SU-DHL-6 (cell line): ENCODE measurements around the gene SMAP2.

Experiments
- H2AFZ ChIP-seq: fragments of 200-600 bp; sonication (generic); 2 replicates; pipeline ENCODE4 v1.6.1; 2014; ENCODE audit warnings: low read depth, mild to moderate bottlenecking, moderate library complexity, mixed read lengths, antibody characterized with exemption, low read length; ENCODE audit not compliant: severe bottlenecking
- H3F3A ChIP-seq: fragments of 200-600 bp; shearing (Covaris generic); 2 replicates; pipeline ENCODE4 v1.6.0; 2016; ENCODE audit warnings: antibody characterized with exemption, mild to moderate bottlenecking; ENCODE audit not compliant: insufficient read depth
- H3K27ac ChIP-seq: fragments of 200-600 bp; sonication (generic); 2 replicates; pipeline ENCODE4 v1.5.1; 2016; ENCODE audit warnings: low read depth, mild to moderate bottlenecking, low read length, moderate library complexity, mixed read lengths
- H3K27me3 ChIP-seq: fragments of 200-600 bp; sonication (generic), shearing (Covaris generic); 2 replicates; pipeline ENCODE4 v1.6.0; 2014; ENCODE audit warnings: mild to moderate bottlenecking, low read length
- H3K36me3 ChIP-seq: fragments of 200-600 bp; sonication (generic); 2 replicates; pipeline ENCODE4 v1.6.1; 2014; ENCODE audit warnings: mild to moderate bottlenecking, low read length, mixed read lengths
- H3K4me2 ChIP-seq: fragments of 300-600, 200-600 bp; shearing (Covaris generic), sonication (generic); 2 replicates; pipeline ENCODE4 v1.6.0; 2014; ENCODE audit warnings: low read length, low read depth, mild to moderate bottlenecking; ENCODE audit not compliant: poor library complexity, severe bottlenecking
- H3K4me3 ChIP-seq: fragments of 200-600 bp; sonication (generic); 2 replicates; pipeline ENCODE4 v1.5.1; 2014; ENCODE audit warnings: antibody characterized with exemption, low read length, mild to moderate bottlenecking, mixed read lengths; ENCODE audit not compliant: insufficient read depth, poor library complexity, severe bottlenecking
- H3K79me2 ChIP-seq: fragments of 200-600 bp; sonication (generic); 2 replicates; pipeline ENCODE4 v1.6.1; 2014; ENCODE audit warnings: mild to moderate bottlenecking, low read length, moderate library complexity; ENCODE audit not compliant: insufficient read depth
- H3K9ac ChIP-seq: fragments of 200-600 bp; sonication (generic); 2 replicates; pipeline ENCODE4 v1.7.0; 2014; ENCODE audit warnings: mild to moderate bottlenecking, low read length
- H3K9me2 ChIP-seq: fragments of 200-600 bp; sonication (generic); replicated peaks from 2 replicates; pipeline ENCODE4 v1.6.1; 2014; ENCODE audit warnings: low read length; ENCODE audit not compliant: insufficient read depth
- H3K9me3 ChIP-seq: fragments of 200-600 bp; sonication (generic); 2 replicates; pipeline ENCODE4 v1.6.1; 2014; ENCODE audit warnings: low read length, mixed read lengths; ENCODE audit not compliant: insufficient read depth
- H4K20me1 ChIP-seq: fragments of 200-600 bp; sonication (generic); 2 replicates; pipeline ENCODE4 v1.6.1; 2014; ENCODE audit warnings: low read depth, mild to moderate bottlenecking, antibody characterized with exemption, low read length, moderate library complexity, mixed read lengths
- EZH2phosphoT487 ChIP-seq: fragments of 200-600 bp; sonication (generic), shearing (Covaris generic); conservative IDR thresholded peaks from 2 replicates; pipeline ENCODE4 v1.6.1; 2018; ENCODE audit warnings: mild to moderate bottlenecking, antibody characterized with exemption, low read length, moderate library complexity, mixed read lengths
- TF ChIP-seq, protein P1 (sequence below): fragments of 200-600 bp; sonication (generic); IDR thresholded peaks from one replicate; pipeline ENCODE4 v1.5.1; 2017; ENCODE audit warnings: antibody characterized with exemption, mild to moderate bottlenecking, low read length, moderate library complexity; ENCODE audit not compliant: insufficient read depth, poor library complexity, severe bottlenecking

Gene SMAP2

DNA sequence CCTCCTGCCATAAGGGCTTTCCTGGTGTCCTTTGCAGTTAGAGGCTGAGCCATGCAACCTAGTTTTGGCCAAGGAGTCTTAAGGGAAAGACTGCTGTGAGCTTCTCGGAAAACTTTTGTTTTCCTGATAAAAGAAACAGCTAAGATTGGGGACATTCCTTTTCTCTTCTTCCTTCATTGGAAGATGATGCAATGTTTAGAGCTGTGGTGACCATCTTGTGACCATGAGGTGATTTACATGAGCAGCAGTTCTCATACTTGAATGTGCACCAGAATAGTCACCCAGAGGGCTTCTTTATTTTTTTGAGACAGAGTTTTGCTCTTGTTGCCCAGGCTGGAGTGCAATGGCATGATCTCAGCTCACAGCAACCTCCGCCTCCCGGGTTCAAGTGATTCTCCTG is 20.4 kb upstream of the SMAP2 start:
- no peak for TF ChIP-seq EZH2phosphoT487
- TF ChIP-seq, protein P1, sequence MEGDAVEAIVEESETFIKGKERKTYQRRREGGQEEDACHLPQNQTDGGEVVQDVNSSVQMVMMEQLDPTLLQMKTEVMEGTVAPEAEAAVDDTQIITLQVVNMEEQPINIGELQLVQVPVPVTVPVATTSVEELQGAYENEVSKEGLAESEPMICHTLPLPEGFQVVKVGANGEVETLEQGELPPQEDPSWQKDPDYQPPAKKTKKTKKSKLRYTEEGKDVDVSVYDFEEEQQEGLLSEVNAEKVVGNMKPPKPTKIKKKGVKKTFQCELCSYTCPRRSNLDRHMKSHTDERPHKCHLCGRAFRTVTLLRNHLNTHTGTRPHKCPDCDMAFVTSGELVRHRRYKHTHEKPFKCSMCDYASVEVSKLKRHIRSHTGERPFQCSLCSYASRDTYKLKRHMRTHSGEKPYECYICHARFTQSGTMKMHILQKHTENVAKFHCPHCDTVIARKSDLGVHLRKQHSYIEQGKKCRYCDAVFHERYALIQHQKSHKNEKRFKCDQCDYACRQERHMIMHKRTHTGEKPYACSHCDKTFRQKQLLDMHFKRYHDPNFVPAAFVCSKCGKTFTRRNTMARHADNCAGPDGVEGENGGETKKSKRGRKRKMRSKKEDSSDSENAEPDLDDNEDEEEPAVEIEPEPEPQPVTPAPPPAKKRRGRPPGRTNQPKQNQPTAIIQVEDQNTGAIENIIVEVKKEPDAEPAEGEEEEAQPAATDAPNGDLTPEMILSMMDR = no peak
- H4K20me1 ChIP-seq = no peaks in the 10 kb centered on the region
- no peak overlapping the region for H3K9ac ChIP-seq
- peaks cover 8% of the 10 kb centered on the region; the same call in 1 of the 2 replicates for H3K9me3 ChIP-seq
- no peaks in the 10 kb centered on the region for H3K9me2 ChIP-seq
- no peak overlapping the region for H3K4me2 ChIP-seq
- no peaks in the 10 kb centered on the region for H3K36me3 ChIP-seq
- no peaks in the 10 kb centered on the region for H3K27me3 ChIP-seq
- H3K79me2 ChIP-seq = no peaks in the 10 kb centered on the region
- H2AFZ ChIP-seq = no peak overlapping the region
- H3F3A ChIP-seq = no peaks in the 10 kb centered on the region
- H3K4me3 ChIP-seq = no peak overlapping the region
- H3K27ac ChIP-seq = no peak overlapping the region

DNA sequence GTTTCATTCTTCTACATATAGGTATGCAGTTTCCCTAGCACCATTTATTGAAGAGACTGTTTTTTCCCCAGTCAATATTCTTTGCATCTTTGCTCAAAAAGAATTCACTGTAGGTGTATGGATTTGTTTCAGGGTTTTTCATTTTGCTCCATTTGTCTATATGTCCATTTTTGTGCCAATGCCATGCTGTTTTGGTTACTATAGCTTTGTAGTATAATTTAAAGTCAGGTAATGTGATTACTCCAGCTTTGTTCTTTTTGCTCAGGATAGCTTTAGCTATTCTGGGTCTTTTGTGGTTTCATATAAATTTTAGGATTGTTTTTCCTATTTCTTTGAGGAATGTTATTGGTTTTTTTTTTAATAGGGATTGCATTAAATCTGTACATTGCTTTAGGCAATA is 15.9 kb upstream of the SMAP2 start:
- TF ChIP-seq EZH2phosphoT487 = no peak
- TF ChIP-seq, protein P1 = no peak
- no peak overlapping the region for H3K27ac ChIP-seq

DNA sequence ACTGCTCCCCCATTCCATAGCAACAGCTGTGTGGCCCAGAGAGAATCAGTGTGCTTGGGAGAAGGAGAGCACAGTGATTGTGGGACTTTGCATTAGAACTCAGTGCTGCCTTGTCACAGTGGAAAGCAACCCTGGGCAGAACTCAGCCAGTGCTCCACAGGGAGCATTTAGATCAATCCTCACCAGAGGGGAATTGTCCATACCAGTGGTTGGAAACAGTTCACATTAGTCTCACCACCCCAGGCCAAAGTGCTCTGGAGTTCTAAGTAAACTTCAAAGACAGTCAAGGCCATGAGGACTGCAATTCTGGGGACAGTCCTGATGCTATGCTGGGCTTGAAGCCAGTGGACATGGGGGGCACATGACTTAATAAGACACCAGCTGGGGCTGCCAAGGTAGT is 12.9 kb upstream of the SMAP2 start:
- no peak overlapping the region for H2AFZ ChIP-seq
- H3K9me3 ChIP-seq = peaks cover 9% of the 10 kb centered on the region; the same call in 1 of the 2 replicates
- TF ChIP-seq, protein P1 = no peak
- TF ChIP-seq EZH2phosphoT487 = no peak
- H3K4me2 ChIP-seq = no peak overlapping the region
- H3F3A ChIP-seq = no peaks in the 10 kb centered on the region
- H3K9ac ChIP-seq = no peak overlapping the region
- H3K27me3 ChIP-seq = no peaks in the 10 kb centered on the region
- H3K79me2 ChIP-seq = no peaks in the 10 kb centered on the region
- H4K20me1 ChIP-seq = no peaks in the 10 kb centered on the region
- no peak overlapping the region for H3K27ac ChIP-seq
- H3K4me3 ChIP-seq = no peak overlapping the region
- H3K9me2 ChIP-seq = no peaks in the 10 kb centered on the region
- no peaks in the 10 kb centered on the region for H3K36me3 ChIP-seq

More for the DNA sequence above, 15.9 kb upstream of the SMAP2 start:
- Histone ChIP-seq H3F3A (no peaks in the 10 kb centered on the region), H3K9me3 (peaks cover 9% of the 10 kb centered on the region; the same call in 1 of the 2 replicates), H3K4me2 (no peak overlapping the region), H3K27me3 (no peaks in the 10 kb centered on the region), H3K9ac (no peak overlapping the region), H3K4me3 (no peak overlapping the region), H3K36me3 (no peaks in the 10 kb centered on the region), H2AFZ (no peak overlapping the region), H4K20me1 (no peaks in the 10 kb centered on the region), H3K9me2 (no peaks in the 10 kb centered on the region), H3K79me2 (no peaks in the 10 kb centered on the region)
